HEK293 (cell line): Measurements from ENCODE around the gene DNM1L.

Experiments
- AEBP2 ChIP-seq: fragments of 450-650 bp; formaldehyde crosslinking; IDR thresholded peaks from 2 replicates; pipeline ENCODE4 v1.5.1; 2016; ENCODE audit warnings: missing biosample characterization, missing genetic modification characterization, borderline replicate concordance
- CTCF ChIP-seq: fragments of 450-650 bp; formaldehyde crosslinking; IDR thresholded peaks from 2 replicates; pipeline ENCODE4 v1.5.1; 2016; ENCODE audit warnings: missing biosample characterization, missing genetic modification characterization
- ELK4 ChIP-seq: IDR thresholded peaks from 2 replicates; pipeline ENCODE4 v1.6.1; 2011; ENCODE audit warnings: mild to moderate bottlenecking, low read depth, low read length, borderline replicate concordance
- HIC1 ChIP-seq: fragments of 450-650 bp; formaldehyde crosslinking; IDR thresholded peaks from 2 replicates; pipeline ENCODE4 v1.5.1; 2016; ENCODE audit warnings: missing biosample characterization, missing genetic modification characterization
- PRDM2 ChIP-seq: fragments of 450-650 bp; formaldehyde crosslinking; IDR thresholded peaks from 2 replicates; pipeline ENCODE4 v1.5.1; 2016; ENCODE audit warnings: missing biosample characterization, missing genetic modification characterization, borderline replicate concordance
- SP3 ChIP-seq: fragments of 450-650 bp; formaldehyde crosslinking; IDR thresholded peaks from 2 replicates; pipeline ENCODE4 v1.5.1; 2016; ENCODE audit warnings: missing biosample characterization, missing genetic modification characterization
- ZBTB8A ChIP-seq: fragments of 450-650 bp; formaldehyde crosslinking; IDR thresholded peaks from 2 replicates; pipeline ENCODE4 v1.5.1; 2016; ENCODE audit warnings: missing biosample characterization, missing genetic modification characterization
- ZEB2 ChIP-seq: fragments of 450-650 bp; formaldehyde crosslinking; IDR thresholded peaks from 2 replicates; pipeline ENCODE4 v1.5.1; 2016; ENCODE audit warnings: missing biosample characterization, missing genetic modification characterization
- ZNF155 ChIP-seq: fragments of 450-650 bp; formaldehyde crosslinking; IDR thresholded peaks from 2 replicates; pipeline ENCODE4 v1.5.1; 2016; ENCODE audit warnings: missing biosample characterization, missing genetic modification characterization
- ZNF280C ChIP-seq: fragments of 450-650 bp; formaldehyde crosslinking; IDR thresholded peaks from 2 replicates; pipeline ENCODE4 v1.5.1; 2016; ENCODE audit warnings: missing biosample characterization, missing genetic modification characterization
- ZNF404 ChIP-seq: fragments of 450-650 bp; formaldehyde crosslinking; IDR thresholded peaks from 2 replicates; pipeline ENCODE4 v1.5.1; 2017; ENCODE audit warnings: missing biosample characterization, missing genetic modification characterization
- ZNF514 ChIP-seq: fragments of 450-650 bp; formaldehyde crosslinking; IDR thresholded peaks from 2 replicates; pipeline ENCODE4 v1.5.1; 2016; ENCODE audit warnings: missing biosample characterization, missing genetic modification characterization
- ZNF518A ChIP-seq: fragments of 450-650 bp; formaldehyde crosslinking; conservative IDR thresholded peaks from 2 replicates; pipeline ENCODE4 v1.5.1; 2016; ENCODE audit warnings: low read depth, missing biosample characterization, missing genetic modification characterization
- ZNF529 ChIP-seq: fragments of 450-650 bp; formaldehyde crosslinking; IDR thresholded peaks from 2 replicates; pipeline ENCODE4 v1.5.1; 2017; ENCODE audit warnings: missing genetic modification characterization, missing biosample characterization; ENCODE audit not compliant: insufficient replicate concordance
- ZNF580 ChIP-seq: fragments of 450-650 bp; formaldehyde crosslinking; IDR thresholded peaks from 2 replicates; pipeline ENCODE4 v1.5.1; 2016; ENCODE audit warnings: missing biosample characterization, missing genetic modification characterization
- ZNF629 ChIP-seq: fragments of 450-650 bp; formaldehyde crosslinking; IDR thresholded peaks from 2 replicates; pipeline ENCODE4 v1.5.1; 2017; ENCODE audit warnings: missing biosample characterization, missing genetic modification characterization
- ZNF654 ChIP-seq: fragments of 450-650 bp; formaldehyde crosslinking; IDR thresholded peaks from 2 replicates; pipeline ENCODE4 v1.5.1; 2016; ENCODE audit warnings: low read depth, missing biosample characterization, missing genetic modification characterization

DNM1L gene

GRCh38 chr12:32755654-32756475 is 76.8 kb downstream of the DNM1L start, which contains the start of gene YARS2 (continued):
- TF ChIP-seq SP3 (tag by site-specific recombination): peak; percentile 47
- no peak for TF ChIP-seq ELK4
- TF ChIP-seq ZNF280C (tag by site-specific recombination): no peak
- peak; percentile 31; the same call in 1 of the 2 replicates for TF ChIP-seq ZBTB8A (tag by site-specific recombination)
- no peak for TF ChIP-seq ZNF155 (tag by site-specific recombination)
- no peak for TF ChIP-seq ZNF514
- TF ChIP-seq ZNF580 (tag by site-specific recombination): no peak
- TF ChIP-seq ZNF654 (tag by site-specific recombination): peak; percentile 100
- TF ChIP-seq ZEB2 (tag by site-specific recombination): peak; percentile 78
- no peak for TF ChIP-seq ZNF529 (tag by site-specific recombination)
- no peak for TF ChIP-seq ZNF404 (tag by site-specific recombination)
- TF ChIP-seq ZNF629 (tag by site-specific recombination): peak; percentile 53
- no peak for TF ChIP-seq HIC1 (tag by site-specific recombination)
- TF ChIP-seq AEBP2 (tag by site-specific recombination): no peak
- no peak for TF ChIP-seq PRDM2 (tag by site-specific recombination)
- peak; percentile 90 for TF ChIP-seq CTCF (tag by site-specific recombination)
- peak; percentile 14; the same call in 1 of the 2 replicates for TF ChIP-seq ZNF518A (tag by site-specific recombination)
